Kasumi-1 (cell line): ENCODE results near the gene TAOK2.

Experiments
- DNase-seq, 2 experiments: peaks; one replicate each; lab custom pipeline; 2025; lab: John Stamatoyannopoulos, UW

TAOK2 gene

GRCh38 chr16:29987371-29988085 is 13.9 kb downstream of the TAOK2 start:
- no peak for DNase-seq

DNA sequence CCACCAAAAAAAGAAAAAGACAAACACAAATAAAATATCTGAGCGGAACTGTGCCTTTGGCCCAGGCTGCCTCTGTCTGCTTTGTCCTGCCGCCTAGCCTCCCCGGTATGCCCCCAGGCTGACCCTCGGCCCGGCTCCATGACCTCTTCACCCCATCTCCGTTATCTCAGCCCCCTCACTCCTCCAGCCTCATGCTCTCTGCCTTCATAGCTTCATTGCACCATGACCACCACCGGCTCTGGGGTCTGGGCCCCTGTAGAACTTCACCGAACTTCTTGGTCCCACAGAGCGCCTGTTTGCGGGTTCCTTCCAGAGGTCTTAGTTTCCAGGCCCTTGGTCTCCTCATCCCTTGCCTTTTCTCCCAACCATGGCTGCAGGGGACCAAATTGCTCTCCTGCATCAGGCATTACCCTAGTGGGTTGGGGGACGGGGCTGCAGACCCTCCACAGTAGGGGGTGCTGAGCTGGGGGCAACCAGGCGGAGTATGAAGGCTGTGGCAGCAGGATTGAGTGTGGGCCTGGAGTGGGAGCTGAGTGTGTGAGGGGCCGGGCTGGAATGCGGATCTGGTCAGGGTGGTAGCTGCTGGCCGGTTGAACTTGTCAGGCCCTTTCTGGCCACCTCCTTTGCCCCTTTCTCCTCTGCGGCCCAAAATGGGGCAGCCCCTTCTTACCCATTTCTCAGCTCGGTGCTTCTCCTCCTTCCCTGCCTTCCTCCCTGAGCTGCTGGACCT is 14.8 kb downstream of the TAOK2 start:
- DNase-seq, result no peak

DNA sequence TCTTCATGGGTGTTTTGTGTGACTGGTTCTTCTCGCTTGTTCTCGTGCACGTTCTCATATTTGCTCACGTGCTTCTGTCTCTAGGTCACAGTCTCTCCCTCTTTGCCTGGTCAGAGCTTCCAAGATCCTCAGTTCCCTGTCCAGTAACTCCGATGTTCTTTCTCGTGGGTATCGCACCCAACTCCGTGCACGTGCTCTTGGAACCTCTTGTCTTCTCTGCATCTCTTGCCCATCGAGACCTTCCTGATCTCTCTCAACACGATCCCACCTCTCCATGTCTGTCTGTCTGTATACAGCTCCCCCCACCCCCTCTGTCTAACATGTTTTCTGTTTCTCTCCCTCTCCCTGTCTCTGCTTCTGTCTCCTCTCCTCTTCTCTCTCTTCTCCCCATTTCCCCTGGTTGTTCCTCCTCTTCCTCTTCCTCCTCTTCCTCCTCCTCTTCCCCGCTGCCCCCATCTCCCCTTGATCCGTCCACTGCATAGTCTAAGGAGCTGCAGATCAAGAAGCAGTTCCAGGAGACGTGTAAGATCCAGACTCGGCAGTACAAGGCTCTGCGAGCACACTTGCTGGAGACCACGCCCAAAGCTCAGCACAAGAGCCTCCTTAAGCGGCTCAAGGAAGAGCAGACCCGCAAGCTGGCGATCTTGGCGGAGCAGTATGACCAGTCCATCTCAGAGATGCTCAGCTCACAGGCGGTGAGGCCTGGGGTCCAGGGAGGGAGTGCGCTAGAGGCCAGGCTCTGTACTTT is 15.6 kb downstream of the TAOK2 start:
- DNase-seq, result no peak

GRCh38 chr16:29990034-29990433 is 16.4 kb downstream of the TAOK2 start:
- DNase-seq, result no peak

DNA sequence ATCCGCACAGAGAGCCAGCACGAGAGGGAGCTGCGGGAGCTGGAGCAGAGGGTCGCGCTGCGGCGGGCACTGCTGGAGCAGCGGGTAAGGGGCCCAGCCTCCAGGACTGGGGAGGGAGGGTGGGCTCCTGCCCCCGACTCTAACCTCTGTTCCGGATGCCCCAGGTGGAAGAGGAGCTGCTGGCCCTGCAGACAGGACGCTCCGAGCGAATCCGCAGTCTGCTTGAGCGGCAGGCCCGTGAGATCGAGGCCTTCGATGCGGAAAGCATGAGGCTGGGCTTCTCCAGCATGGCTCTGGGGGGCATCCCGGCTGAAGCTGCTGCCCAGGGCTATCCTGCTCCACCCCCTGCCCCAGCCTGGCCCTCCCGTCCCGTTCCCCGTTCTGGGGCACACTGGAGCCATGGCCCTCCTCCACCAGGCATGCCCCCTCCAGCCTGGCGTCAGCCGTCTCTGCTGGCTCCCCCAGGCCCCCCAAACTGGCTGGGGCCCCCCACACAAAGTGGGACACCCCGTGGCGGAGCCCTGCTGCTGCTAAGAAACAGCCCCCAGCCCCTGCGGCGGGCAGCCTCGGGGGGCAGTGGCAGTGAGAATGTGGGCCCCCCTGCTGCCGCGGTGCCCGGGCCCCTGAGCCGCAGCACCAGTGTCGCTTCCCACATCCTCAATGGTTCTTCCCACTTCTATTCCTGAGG is 17.4 kb downstream of the TAOK2 start:
- no peak for DNase-seq

- DNase-seq, result no peak
Measured at GRCh38 chr16:29991571-29991904, 17.9 kb downstream of the TAOK2 start.

DNA sequence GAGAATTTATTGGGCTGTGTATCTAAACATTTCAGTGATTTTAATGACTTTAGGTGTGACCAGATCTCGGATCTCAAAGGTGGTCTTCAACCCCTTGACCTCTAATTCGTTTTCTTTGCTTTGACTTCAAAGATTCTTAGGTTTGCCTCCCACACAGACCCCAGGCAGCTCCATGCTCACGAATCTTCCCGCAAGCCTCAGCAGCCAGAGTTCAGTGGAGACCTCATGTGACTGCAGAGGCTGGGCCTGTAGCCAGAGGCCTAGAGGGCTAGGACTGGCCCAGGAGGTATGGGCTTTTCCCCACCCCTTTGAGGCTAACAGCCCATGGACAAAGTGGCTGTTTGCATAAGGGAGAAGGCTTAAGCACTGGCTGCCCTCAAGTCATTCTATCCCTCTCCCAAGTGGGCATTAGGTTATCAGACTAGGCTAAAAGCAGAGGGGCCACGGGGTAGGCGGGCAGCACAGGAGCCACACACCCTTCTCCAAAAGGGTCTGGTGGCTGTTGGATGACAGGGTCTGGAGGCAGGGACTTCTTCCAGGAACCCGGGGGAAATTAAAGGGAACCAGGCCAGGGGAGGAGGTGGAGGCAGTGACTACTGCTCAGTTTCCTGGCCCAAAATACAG is 18.8 kb downstream of the TAOK2 start:
- no peak for DNase-seq

- DNase-seq, result no peak
Measured at GRCh38 chr16:29993191-29993902, 19.7 kb downstream of the TAOK2 start.

DNA sequence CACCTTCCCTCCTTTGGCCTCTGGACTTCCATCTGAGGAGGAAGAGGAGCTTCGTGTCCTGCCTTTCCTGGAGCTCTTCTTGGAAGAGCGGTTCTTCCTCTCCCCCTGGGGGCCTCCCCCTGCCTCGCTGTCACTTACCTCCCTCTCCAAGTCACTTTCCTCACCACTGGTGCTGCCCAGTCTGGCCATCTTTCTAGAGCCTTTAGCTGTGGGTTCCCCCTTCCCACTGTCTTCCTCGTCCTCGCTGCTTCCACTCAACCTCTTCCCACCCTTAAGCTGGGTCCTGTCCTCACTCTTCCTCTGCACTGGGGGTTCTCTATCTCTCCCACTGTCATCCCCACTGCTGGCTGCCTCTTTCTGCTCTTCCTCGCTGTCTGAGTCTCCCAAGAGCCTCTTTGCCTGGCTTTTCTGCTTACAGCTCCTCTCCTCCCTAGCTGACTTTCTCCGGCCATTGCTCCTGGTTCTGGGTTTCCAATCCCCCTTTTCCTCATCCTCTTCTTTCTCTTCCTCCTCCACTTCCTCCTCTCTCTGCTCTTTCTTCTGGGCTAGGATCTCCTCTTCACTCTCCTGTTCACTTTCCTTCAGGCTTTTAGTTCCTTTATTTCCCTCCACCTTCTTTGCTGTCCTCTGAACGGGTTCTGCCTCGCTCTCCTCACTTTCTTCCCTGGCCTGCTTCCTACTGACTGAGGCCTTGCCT is 20.4 kb downstream of the TAOK2 start:
- no peak for DNase-seq

DNA sequence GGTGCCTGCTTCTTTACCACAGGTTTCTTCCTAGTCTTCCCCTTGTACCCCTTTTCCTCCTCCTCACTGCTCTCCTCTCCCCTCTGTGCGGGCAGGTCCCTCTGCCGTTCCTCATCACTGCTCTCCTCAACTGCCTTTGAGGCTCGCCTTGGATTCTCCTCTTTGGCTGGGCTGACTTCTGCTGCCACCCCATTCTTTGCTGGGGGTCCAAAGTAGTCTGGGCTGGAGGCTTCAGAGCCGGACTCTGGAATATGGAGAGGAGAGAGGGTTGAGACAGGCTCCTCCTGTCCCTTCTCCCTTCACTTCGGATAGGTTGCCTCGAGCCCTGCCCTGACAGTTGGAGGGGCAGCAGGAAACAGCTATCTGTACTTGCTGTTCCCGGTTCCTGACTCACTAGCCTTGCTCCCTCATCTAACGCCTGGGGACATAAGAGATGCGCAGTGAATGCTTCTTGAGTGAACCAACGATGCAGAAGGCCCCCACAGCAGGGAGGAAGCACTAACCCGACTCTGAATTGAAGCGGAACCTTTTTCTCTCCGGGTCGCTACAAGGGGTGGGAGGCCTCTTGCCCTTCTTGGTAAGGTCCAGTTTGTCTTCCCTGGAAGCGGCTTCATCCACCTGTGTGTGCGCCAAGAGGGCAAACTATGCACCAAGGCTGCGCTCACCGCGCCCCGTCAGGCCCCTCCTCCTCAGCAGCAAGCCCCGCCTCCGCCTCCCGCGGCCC is 21.1 kb downstream of the TAOK2 start:
- DNase-seq, result no peak

DNA sequence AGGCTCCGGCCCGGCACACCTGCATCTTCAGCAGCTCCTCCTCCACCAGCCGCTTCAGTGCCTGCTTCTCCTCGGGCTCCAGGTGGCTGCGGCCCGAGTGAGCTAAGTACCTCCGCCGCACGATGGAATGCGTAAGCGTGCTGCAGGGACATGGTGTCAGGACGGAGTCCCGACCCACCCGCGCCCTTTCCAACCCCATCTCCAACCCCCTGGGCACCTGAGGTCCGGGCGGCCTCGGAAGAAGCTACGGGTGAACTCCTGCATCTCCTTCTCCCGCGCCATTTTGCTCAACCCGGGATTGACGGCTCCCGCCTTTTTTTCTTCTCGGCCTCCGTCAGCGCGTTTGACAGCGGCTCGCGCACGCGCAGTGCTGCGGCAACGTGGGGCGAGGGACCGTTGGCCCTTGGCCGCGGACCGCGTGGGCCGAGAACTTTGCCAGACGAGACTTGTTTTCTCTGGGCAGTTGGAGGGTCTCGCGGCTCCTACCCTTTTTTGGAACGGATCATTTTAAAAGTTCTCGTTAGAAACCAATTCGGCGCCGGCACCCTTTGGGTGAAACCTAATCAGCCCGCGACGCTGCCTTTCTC is 21.7 kb downstream of the TAOK2 start, which contains the start of gene HIRIP3:
Gene HIRIP3, minus strand, starts transcription at position 294 of the 587 bp plus-strand sequence. Its CDS starts 12 bp downstream, at position 282.
- peak; percentile 33 to 37 for DNase-seq

- DNase-seq, result peak; percentile 73 to 87
Measured at GRCh38 chr16:29995911-29996765, 22.5 kb downstream of the TAOK2 start, which contains the start of gene INO80E. TSS of gene INO80E (plus strand) at chr16:29996241. CDS start at chr16:29996311, 70 bp downstream.

- DNase-seq, result no peak
Measured at GRCh38 chr16:29996766-29997250, 23.1 kb downstream of the TAOK2 start.

DNA sequence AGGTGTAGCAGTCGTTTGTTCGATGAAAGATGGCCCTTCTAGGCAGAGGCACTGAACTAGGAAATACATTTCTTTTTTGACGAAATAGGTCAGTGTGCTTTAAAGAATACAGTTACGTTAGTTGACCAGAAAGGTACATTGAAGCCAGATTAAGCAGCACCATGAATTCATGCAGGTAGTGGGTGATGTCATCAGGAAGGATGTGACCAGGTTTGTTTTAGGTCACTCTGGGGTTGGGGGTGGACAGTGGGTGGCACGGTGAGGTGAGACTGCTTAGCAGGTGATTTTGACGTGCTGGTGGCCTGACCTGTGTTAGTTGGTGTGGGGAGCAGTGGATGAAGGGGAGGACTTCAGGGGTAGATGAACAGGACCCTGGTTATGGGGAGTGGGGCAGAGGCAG is 25.9 kb downstream of the TAOK2 start:
- DNase-seq, result no peak

- DNase-seq, result no peak
Measured at GRCh38 chr16:30000735-30001631, 27.3 kb downstream of the TAOK2 start.

DNA sequence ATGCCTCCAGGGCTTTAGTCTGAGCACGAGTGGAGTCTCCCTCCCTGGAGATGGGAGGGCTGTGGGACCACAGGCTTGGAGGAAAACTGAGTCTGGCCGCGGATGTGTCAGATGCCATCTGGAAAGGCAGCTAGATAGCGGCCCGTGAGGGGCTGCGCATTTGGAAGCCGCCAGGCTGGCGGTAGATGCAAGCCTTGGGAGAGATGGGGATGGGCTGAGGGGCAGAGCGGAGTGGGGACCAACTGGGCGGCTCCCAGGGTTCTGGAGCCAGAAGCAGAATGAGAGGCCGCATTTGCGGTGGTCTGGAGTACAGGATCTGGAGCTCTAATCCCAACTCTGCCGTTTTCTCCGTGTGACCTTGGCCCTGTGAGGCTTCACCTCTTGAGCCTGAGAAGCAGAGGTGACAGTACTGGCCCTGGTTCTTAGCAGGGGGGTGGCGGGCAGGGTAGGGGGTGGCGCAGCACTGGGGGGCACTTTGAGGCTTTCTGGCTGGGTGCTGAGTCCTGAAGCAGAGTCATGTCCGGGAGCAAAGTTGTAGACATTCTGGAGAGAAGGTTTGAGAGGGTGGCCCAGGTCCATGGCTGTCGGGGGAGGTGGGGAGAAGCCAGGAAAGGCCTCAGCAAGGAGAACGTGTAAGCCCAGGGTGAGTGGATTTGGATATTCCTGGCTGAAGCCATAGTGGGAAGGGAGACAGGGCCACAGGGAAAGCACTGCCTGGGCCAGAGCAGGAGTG is 29.1 kb downstream of the TAOK2 start:
- no peak for DNase-seq
